Caco-2 (cell line): Measurements from ENCODE around the gene CNN3. TPM values are rescaled to one million over a fixed set of nuclear protein-coding genes. Genes with fewer than 3 reads are reported as not detected.

Source experiments
- BruUV-seq: library from RNA; stranded (reverse); fragments of 400-500 nt; replicated peaks from 2 replicates; lab custom pipeline; 2021; lab: Mats Ljungman, UMichigan
- CTCF ChIA-PET: fragments of 300-600 bp; sonication (Branson Sonifier 250); formaldehyde crosslinking; loops from one replicate; lab custom pipeline; 2022; ENCODE audit warnings: antibody characterized with exemption; lab: Charles Lee
- POLR2A ChIA-PET: fragments of 300-600 bp; sonication (Branson Sonifier 250); formaldehyde crosslinking; loops from one replicate; lab custom pipeline; 2022; ENCODE audit warnings: antibody characterized with exemption; lab: Charles Lee
- DNase-seq, 2 experiments: peaks; one replicate each; pipeline versions ENCODE4 v3.0.0 to v3.0.0-alpha.2; 2020 to 2022
- H3K27me3 ChIP-seq: replicated peaks from 2 replicates; pipeline ENCODE4 v1.6.0; 2011; ENCODE audit warnings: low read length; ENCODE audit not compliant: control insufficient read depth, insufficient read depth
- H3K36me3 ChIP-seq: 2 replicates; pipeline ENCODE4 v1.5.1; 2011; ENCODE audit warnings: low read length; ENCODE audit not compliant: control insufficient read depth, insufficient read depth
- H3K4me1 ChIP-seq: fragments of 250-450 bp; sonication (Bioruptor Pico); 2 replicates; pipeline ENCODE4 v1.5.1; 2020; ENCODE audit warnings: mild to moderate bottlenecking
- H3K4me3 ChIP-seq: 2 replicates; pipeline ENCODE4 v1.5.1; 2011; ENCODE audit warnings: low read depth, mild to moderate bottlenecking, control low read depth, low read length
- H3K9me3 ChIP-seq: fragments of 250-450 bp; sonication (Bioruptor Pico); 2 replicates; pipeline ENCODE4 v1.5.1; 2020; ENCODE audit warnings: mild to moderate bottlenecking, moderate library complexity
- H3K27ac Mint-ChIP-seq: one replicate; pipeline ENCODE4 v1.8.0; 2022; ENCODE audit warnings: mixed read lengths; ENCODE audit not compliant: unreplicated experiment
- H3K27me3 Mint-ChIP-seq: one replicate; pipeline ENCODE4 v1.8.0; 2022; ENCODE audit warnings: mixed read lengths; ENCODE audit not compliant: insufficient read depth, unreplicated experiment
- H3K36me3 Mint-ChIP-seq: one replicate; pipeline ENCODE4 v1.8.0; 2022; ENCODE audit warnings: mild to moderate bottlenecking, mixed read lengths; ENCODE audit not compliant: insufficient read depth, unreplicated experiment
- H3K4me1 Mint-ChIP-seq: one replicate; pipeline ENCODE4 v1.8.0; 2022; ENCODE audit warnings: low read depth, mixed read lengths; ENCODE audit not compliant: unreplicated experiment
- H3K4me3 Mint-ChIP-seq: one replicate; pipeline ENCODE4 v1.8.0; 2022; ENCODE audit warnings: mild to moderate bottlenecking, moderate library complexity, mixed read lengths; ENCODE audit not compliant: unreplicated experiment
- H3K9me3 Mint-ChIP-seq: one replicate; pipeline ENCODE4 v1.8.0; 2022; ENCODE audit warnings: mixed read lengths; ENCODE audit not compliant: unreplicated experiment
- intact Hi-C: fragments of 100-400 bp; cut with micrococcal nuclease; formaldehyde crosslinking; loops from one replicate; pipeline ENCODE4 v1.10.0; 2022; ENCODE audit not compliant: unreplicated experiment
- total RNA-seq: library from RNA; stranded (reverse); gene quantifications from 2 replicates; pipeline ENCODE4 v1.2.3, GENCODE V29; 2022
- TF ChIP-seq, protein P1 (sequence below), 2 experiments: fragments of 200-600 bp in 1 of 2; IDR thresholded peaks; 1 replicate in 1 of 2; 2 replicates in 1 of 2; pipeline versions ENCODE4 v1.5.1 to v1.8.0; 2011 to 2022; ENCODE audit warnings: antibody characterized with exemption in 1 of 2, control low read depth in 1 of 2, inconsistent platforms in 1 of 2, low read depth in 1 of 2, low read length in 1 of 2, mild to moderate bottlenecking in 1 of 2, moderate library complexity in 1 of 2; ENCODE audit not compliant: insufficient read depth in 1 of 2, severe bottlenecking in 1 of 2, unreplicated experiment in 1 of 2

The CNN3 gene
- total RNA-seq, 1 experiment from 2014 or later = 329 TPM

DNA sequence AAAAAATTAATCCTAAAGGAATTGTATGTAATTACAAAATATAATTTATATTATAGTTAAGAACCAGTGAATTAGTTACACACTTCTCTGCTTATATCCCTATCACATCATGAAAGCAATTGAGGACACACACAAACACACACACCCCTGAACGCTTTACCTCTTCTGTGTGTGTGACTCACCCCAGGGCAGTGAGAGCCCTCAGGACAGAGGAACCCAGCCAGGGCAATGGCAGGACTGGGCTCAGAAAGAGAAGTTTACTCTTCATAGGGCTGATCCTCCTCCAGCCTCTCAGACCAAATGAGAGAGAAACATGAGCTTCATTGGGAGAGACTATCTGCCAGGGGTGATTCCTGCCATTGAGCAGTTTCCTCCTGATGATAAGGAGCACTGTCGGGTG lies 68.6 kb downstream of the CNN3 start:
- H3K27ac Mint-ChIP-seq = no peak overlapping the region
- peaks cover 1% of the 10 kb centered on the region; the same call in 1 of the 2 replicates for H3K36me3 ChIP-seq
- H3K4me3 ChIP-seq = no peak overlapping the region
- H3K9me3 ChIP-seq = no peaks in the 10 kb centered on the region
- DNase-seq = no peak
- TF ChIP-seq, protein P1, sequence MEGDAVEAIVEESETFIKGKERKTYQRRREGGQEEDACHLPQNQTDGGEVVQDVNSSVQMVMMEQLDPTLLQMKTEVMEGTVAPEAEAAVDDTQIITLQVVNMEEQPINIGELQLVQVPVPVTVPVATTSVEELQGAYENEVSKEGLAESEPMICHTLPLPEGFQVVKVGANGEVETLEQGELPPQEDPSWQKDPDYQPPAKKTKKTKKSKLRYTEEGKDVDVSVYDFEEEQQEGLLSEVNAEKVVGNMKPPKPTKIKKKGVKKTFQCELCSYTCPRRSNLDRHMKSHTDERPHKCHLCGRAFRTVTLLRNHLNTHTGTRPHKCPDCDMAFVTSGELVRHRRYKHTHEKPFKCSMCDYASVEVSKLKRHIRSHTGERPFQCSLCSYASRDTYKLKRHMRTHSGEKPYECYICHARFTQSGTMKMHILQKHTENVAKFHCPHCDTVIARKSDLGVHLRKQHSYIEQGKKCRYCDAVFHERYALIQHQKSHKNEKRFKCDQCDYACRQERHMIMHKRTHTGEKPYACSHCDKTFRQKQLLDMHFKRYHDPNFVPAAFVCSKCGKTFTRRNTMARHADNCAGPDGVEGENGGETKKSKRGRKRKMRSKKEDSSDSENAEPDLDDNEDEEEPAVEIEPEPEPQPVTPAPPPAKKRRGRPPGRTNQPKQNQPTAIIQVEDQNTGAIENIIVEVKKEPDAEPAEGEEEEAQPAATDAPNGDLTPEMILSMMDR (IDR thresholded peaks at IDR 0.05; ENCODE audit: insufficient read depth in 1 of 2, low read depth in 1 of 2, low read length in 1 of 2, severe bottlenecking in 1 of 2, unreplicated experiment in 1 of 2) = no peak
- peaks cover 25% of the 10 kb centered on the region for H3K4me1 ChIP-seq
- H3K4me3 Mint-ChIP-seq = no peak overlapping the region
- H3K27me3 ChIP-seq = no peaks in the 10 kb centered on the region
- no TSS peak for BruUV-seq
- no peaks in the 10 kb centered on the region for H3K27me3 Mint-ChIP-seq
- intact Hi-C loops = no loop called here
- POLR2A ChIA-PET = no interaction called here
- peaks cover 21% of the 10 kb centered on the region for H3K4me1 Mint-ChIP-seq
- no peaks in the 10 kb centered on the region for H3K36me3 Mint-ChIP-seq
- no peaks in the 10 kb centered on the region for H3K9me3 Mint-ChIP-seq
- CTCF ChIA-PET = no interaction called here

DNA sequence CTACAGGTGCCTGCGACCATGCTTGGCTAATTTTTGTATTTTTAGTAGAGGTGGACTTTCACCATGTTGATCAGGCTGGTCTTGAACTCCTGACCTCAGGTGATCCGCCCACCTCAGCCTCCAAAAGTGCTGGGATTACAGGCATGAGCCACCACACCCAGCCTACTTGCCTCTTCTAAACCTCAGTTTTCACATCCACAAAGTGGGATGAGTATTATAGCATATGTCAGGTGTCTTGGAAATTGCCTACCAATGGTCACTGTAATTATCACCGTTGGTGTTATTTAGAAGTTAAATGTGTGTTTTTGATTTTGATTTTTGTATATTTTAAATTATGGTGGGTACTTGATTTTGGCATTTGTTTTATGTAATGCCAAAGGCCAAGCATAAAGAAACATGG lies 70.0 kb downstream of the CNN3 start:
- Mint-ChIP-seq H3K27me3 (no peaks in the 10 kb centered on the region), H3K27ac (no peak overlapping the region), H3K9me3 (no peaks in the 10 kb centered on the region), H3K36me3 (no peaks in the 10 kb centered on the region), H3K4me1 (peaks cover 17% of the 10 kb centered on the region), H3K4me3 (no peak overlapping the region)
- peaks cover 11% of the 10 kb centered on the region for H3K4me1 ChIP-seq
- H3K4me3 ChIP-seq = no peak overlapping the region
- BruUV-seq = no TSS peak
- ChIA-PET POLR2A (no interaction called here), CTCF (interaction anchor here (0.9 to 1.3 kb wide), 2 partner anchors 185 to 187 kb away, joined by 3 to 5 read pairs; no protein-coding TSS in a partner anchor)
- TF ChIP-seq, protein P1 (IDR thresholded peaks at IDR 0.05; ENCODE audit: insufficient read depth in 1 of 2, low read depth in 1 of 2, low read length in 1 of 2, severe bottlenecking in 1 of 2, unreplicated experiment in 1 of 2) = no peak
- no peaks in the 10 kb centered on the region for H3K9me3 ChIP-seq
- intact Hi-C loops = no loop called here
- no peaks in the 10 kb centered on the region for H3K27me3 ChIP-seq
- DNase-seq = no peak
- peaks cover 1% of the 10 kb centered on the region; the same call in 1 of the 2 replicates for H3K36me3 ChIP-seq

DNA sequence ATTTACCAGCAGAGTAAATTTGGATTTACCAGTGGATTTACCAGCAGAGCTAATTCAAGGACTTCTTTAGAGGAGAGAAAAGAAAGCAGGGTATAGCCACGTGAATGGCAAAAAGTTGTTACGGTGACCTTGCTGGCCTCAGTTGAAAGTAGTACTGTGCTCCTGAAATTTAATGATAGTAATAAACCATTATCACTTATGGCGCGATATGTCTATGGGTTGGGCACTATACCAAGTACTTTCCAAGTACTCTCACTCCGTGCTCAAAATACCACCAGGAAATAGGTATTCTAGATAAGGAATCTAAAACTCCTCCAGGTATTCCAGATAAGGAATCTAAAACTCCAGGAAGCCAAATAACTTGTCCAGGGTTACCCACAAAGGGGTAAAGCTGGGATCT lies 70.9 kb downstream of the CNN3 start:
- Histone ChIP-seq H3K27me3 (no peaks in the 10 kb centered on the region), H3K9me3 (no peaks in the 10 kb centered on the region), H3K4me3 (no peak overlapping the region), H3K36me3 (peaks cover 1% of the 10 kb centered on the region; the same call in 1 of the 2 replicates), H3K4me1 (peaks cover 9% of the 10 kb centered on the region)
- no peak overlapping the region for H3K4me3 Mint-ChIP-seq
- ChIA-PET POLR2A (no interaction called here), CTCF (interaction anchor here (1.3 to 4.5 kb wide), 3 partner anchors 185 to 188 kb away, joined by 5 to 68 read pairs (median 65); no protein-coding TSS in a partner anchor)
- TF ChIP-seq, protein P1 (IDR thresholded peaks at IDR 0.05; ENCODE audit: insufficient read depth in 1 of 2, low read depth in 1 of 2, low read length in 1 of 2, severe bottlenecking in 1 of 2, unreplicated experiment in 1 of 2) = no peak
- no peaks in the 10 kb centered on the region for H3K36me3 Mint-ChIP-seq
- no peak for DNase-seq
- H3K27me3 Mint-ChIP-seq = no peaks in the 10 kb centered on the region
- intact Hi-C loops = no loop called here
- H3K4me1 Mint-ChIP-seq = peaks cover 9% of the 10 kb centered on the region
- BruUV-seq = no TSS peak
- no peaks in the 10 kb centered on the region for H3K9me3 Mint-ChIP-seq
- no peak overlapping the region for H3K27ac Mint-ChIP-seq
